ENCODE data around the gene ELP4. TPM values are rescaled to one million over a fixed set of nuclear protein-coding genes. Genes with fewer than 3 reads are reported as not detected.

ELP4 gene
- total and polyA plus RNA-seq, 9 of the 15 experiments (the other 6 are each of a cell fraction or from before 2014, with no cell fraction given) = 24.1 to 60.3 (median 38.7) TPM

DNA sequence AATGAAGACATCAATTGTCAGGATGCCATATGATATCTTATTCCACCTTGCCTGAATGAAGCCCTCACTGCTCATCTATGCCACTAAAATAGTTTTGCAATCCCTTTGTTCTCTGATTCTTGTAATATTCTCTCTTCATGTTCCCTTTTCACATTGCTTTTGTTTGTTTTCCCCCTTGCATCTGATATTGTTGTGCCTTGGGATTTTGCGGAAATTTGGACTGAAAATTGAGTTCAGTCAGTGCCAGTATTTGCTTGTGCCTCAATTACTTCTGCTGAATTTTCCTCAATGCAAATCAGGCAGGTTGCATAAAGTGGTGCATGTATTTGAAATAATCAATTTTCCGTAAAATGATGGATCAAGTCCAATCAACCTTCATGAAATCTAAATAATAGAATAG lies 203.3 kb downstream of the ELP4 start:
- Histone ChIP-seq H3K27me3 (ENCODE audit: control insufficient read depth in 2 of 2, insufficient read depth in 2 of 2, low read length in 2 of 2) (no peaks in the 10 kb centered on the region), H2AFZ (ENCODE audit: low read depth, low read length) (no peak overlapping the region), H3K36me3 (ENCODE audit: control insufficient read depth, insufficient read depth, low read length) (no peaks in the 10 kb centered on the region), H3K4me3 (no peak overlapping the region), H3K4me1 (replicated peaks in 1 of 2; ENCODE audit: control insufficient read depth in 2 of 2, insufficient read depth in 2 of 2, low read length in 2 of 2) (no peaks in the 10 kb centered on the region), H3K27ac (ENCODE audit: extremely low read depth, low read depth, low read length) (no peak overlapping the region), H3K9ac (ENCODE audit: insufficient read depth in 1 of 2, low read depth in 2 of 2, low read length in 2 of 2) (no peak overlapping the region), H3K79me2 (ENCODE audit: control insufficient read depth, insufficient read depth, low read length) (no peaks in the 10 kb centered on the region), H3K9me1 (ENCODE audit: control insufficient read depth, insufficient read depth, low read length) (no peaks in the 10 kb centered on the region), H4K20me1 (replicated peaks; ENCODE audit: control insufficient read depth, insufficient read depth, low read length) (no peaks in the 10 kb centered on the region), H3K4me2 (ENCODE audit: insufficient read depth, low read length) (no peak overlapping the region), H3K9me3 (replicated peaks; ENCODE audit: control insufficient read depth, insufficient read depth, low read depth, low read length) (no peaks in the 10 kb centered on the region)
- TF ChIP-seq ZBTB7A (IDR thresholded peaks at IDR 0.05; ENCODE audit: borderline replicate concordance, control insufficient read depth, low read depth, low read length) (no peak), PYGO2 (tag; IDR thresholded peaks at IDR 0.05) (no peak), TBP (optimal IDR thresholded peaks at IDR 0.05; ENCODE audit: low read depth, low read length) (no peak), ZBTB1 (CRISPR knock-in tag; IDR thresholded peaks at IDR 0.05; ENCODE audit: borderline replicate concordance, low read depth) (no peak), KAT7 (CRISPR knock-in tag; IDR thresholded peaks at IDR 0.05; ENCODE audit: borderline replicate concordance) (no peak), ZNF282 (CRISPR knock-in tag; IDR thresholded peaks at IDR 0.05) (no peak), PCBP1 (IDR thresholded peaks at IDR 0.05; ENCODE audit: low read depth, low read length, poor library complexity, severe bottlenecking) (no peak), ZNF41 (CRISPR knock-in tag; conservative IDR thresholded peaks at IDR 0.05) (no peak)
- TF ChIP-seq, protein P1, sequence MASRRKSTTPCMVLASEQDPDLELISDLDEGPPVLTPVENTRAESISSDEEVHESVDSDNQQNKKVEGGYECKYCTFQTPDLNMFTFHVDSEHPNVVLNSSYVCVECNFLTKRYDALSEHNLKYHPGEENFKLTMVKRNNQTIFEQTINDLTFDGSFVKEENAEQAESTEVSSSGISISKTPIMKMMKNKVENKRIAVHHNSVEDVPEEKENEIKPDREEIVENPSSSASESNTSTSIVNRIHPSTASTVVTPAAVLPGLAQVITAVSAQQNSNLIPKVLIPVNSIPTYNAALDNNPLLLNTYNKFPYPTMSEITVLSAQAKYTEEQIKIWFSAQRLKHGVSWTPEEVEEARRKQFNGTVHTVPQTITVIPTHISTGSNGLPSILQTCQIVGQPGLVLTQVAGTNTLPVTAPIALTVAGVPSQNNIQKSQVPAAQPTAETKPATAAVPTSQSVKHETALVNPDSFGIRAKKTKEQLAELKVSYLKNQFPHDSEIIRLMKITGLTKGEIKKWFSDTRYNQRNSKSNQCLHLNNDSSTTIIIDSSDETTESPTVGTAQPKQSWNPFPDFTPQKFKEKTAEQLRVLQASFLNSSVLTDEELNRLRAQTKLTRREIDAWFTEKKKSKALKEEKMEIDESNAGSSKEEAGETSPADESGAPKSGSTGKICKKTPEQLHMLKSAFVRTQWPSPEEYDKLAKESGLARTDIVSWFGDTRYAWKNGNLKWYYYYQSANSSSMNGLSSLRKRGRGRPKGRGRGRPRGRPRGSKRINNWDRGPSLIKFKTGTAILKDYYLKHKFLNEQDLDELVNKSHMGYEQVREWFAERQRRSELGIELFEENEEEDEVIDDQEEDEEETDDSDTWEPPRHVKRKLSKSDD (conservative IDR thresholded peaks at IDR 0.05; ENCODE audit: low read length) = no peak
- FAIRE-seq (no peak), ATAC-seq (no peak), DNase-seq (ENCODE audit: extremely low read depth in 1 of 4, low spot score in 3 of 4) (no peak)
- intact Hi-C loops (cut with micrococcal nuclease) (no loop called here), in situ Hi-C loops (cut with MboI) (no loop called here)
- ChIA-PET POLR2A (interaction anchor here (0.7 to 0.9 kb wide), 2 partner anchors 14 to 357 kb away, joined by 3 read pairs; no protein-coding TSS in a partner anchor), CTCF (ENCODE audit: low intra/inter-chr PET ratio) (no interaction called here)
- WGBS (ENCODE audit: insufficient coverage, low coverage, missing lambda C conversion rate) = 48% methylated on average over 2 of the region's 2 CpGs
- BruUV-seq (replicated peaks) = no TSS peak

Data from K562 (cell line).